HUES6 (cell line): Measurements from ENCODE around the gene ARID4B.

Experiments
- H3K27ac ChIP-seq: 2 replicates; pipeline ENCODE4 v1.7.0; 2013; ENCODE audit warnings: low read depth, mild to moderate bottlenecking, low read length, inconsistent platforms
- H3K27me3 ChIP-seq: 2 replicates; pipeline ENCODE4 v1.6.1; 2013; ENCODE audit warnings: low read length; ENCODE audit not compliant: control insufficient read depth, insufficient read depth
- H3K36me3 ChIP-seq: 2 replicates; pipeline ENCODE4 v1.6.1; 2013; ENCODE audit warnings: low read length; ENCODE audit not compliant: control insufficient read depth, insufficient read depth
- H3K4me1 ChIP-seq: 2 replicates; pipeline ENCODE4 v1.6.1; 2013; ENCODE audit warnings: low read length; ENCODE audit not compliant: control insufficient read depth, insufficient read depth
- H3K4me3 ChIP-seq: 2 replicates; pipeline ENCODE4 v1.5.1; 2013; ENCODE audit warnings: low read depth, low read length
- H3K9ac ChIP-seq: one replicate; pipeline ENCODE4 v1.6.1; 2013; ENCODE audit warnings: mild to moderate bottlenecking, low read length
- H3K9me3 ChIP-seq: 2 replicates; pipeline ENCODE4 v1.6.1; 2013; ENCODE audit warnings: low read depth, low read length; ENCODE audit not compliant: control insufficient read depth, insufficient read depth

Gene ARID4B

DNA sequence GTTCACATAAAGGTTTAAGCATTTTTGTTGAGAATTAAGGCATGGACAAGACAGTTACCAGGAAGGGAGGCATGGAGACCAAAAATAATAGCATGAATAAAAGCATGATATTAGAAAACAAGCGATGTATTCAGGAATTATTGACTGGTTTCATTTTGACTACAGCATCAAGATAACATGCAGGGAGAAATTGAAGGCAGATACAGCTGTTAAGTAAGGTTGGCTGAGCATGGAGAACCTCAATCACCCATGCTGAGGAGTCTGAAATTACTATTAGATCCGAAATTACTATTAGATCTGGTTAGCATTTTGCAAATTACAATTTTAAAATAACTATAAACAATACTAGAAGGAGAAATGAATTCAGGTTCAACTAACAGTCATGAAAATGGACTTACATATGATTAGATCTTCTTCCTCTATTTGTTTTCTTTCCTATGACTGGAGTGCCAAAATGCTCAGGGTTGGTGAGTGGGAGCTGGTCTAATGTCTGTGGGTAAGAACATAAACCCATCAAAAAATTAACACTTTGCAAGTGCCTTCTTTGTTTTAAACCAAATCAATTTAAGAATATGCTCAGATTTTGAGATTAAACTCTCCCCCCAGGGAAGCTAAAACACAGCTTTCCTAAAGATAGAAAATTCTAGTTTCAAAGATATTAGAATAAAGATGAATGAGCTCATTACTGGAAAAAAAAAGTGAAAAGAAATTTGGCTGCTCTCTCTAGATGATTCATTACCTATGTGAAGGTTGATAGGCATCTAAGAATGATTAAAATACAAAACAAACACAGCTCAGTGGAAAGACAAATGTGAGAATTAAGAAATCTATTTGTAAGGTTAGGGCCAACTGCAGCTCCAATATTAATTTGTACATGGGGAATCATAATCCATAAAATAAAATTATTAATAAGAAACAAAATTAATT, 81.7 kb downstream of the ARID4B start:
- Histone ChIP-seq H3K4me1 (no peaks in the 10 kb centered on the region), H3K9me3 (no peaks in the 10 kb centered on the region), H3K4me3 (no peak overlapping the region), H3K9ac (no peak overlapping the region), H3K27me3 (no peaks in the 10 kb centered on the region), H3K27ac (no peak overlapping the region), H3K36me3 (peaks cover 24% of the 10 kb centered on the region)

DNA sequence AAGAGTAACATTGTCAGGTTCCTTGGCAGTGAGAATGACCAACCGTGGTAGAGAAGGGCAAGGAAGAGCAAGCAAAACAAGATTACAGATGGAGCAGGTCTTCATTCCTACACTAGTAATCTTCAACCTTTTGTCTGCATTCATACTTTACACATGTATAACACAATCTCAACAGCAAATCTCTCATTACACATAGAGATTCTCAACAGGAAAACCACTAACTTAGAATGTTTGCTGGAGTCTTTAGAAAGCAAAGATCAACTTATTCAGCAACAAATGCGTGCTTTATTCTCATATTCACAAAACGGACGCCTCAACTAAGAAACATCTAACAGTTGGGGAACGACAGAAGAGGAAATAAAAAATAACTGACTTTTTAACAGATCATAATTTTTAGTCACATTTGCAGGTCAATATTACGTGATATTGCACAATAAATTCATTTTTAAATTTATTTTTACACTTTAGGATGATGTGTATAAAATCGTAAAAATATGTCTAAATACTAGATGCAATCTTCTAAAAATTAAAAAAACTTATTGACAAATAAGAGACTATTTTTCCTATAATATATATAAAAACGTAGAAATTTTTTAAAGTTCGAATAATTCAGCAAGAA, 82.9 kb downstream of the ARID4B start:
- no peak overlapping the region for H3K27ac ChIP-seq
- no peaks in the 10 kb centered on the region for H3K9me3 ChIP-seq
- peaks cover 20% of the 10 kb centered on the region for H3K36me3 ChIP-seq
- H3K9ac ChIP-seq = no peak overlapping the region
- no peak overlapping the region for H3K4me3 ChIP-seq
- H3K27me3 ChIP-seq = no peaks in the 10 kb centered on the region
- no peaks in the 10 kb centered on the region for H3K4me1 ChIP-seq

- Histone ChIP-seq H3K27me3 (no peaks in the 10 kb centered on the region), H3K27ac (no peak overlapping the region), H3K9ac (no peak overlapping the region), H3K36me3 (peaks cover 33% of the 10 kb centered on the region), H3K4me3 (no peak overlapping the region), H3K4me1 (no peaks in the 10 kb centered on the region), H3K9me3 (no peaks in the 10 kb centered on the region)
Measured at GRCh38 chr1:235240960-235241359, 87.0 kb downstream of the ARID4B start.

- Histone ChIP-seq H3K27me3 (no peaks in the 10 kb centered on the region), H3K27ac (no peak overlapping the region; the same call in 1 of the 2 replicates), H3K9ac (no peak overlapping the region), H3K36me3 (peaks cover 33% of the 10 kb centered on the region), H3K9me3 (no peaks in the 10 kb centered on the region), H3K4me3 (no peak overlapping the region), H3K4me1 (no peaks in the 10 kb centered on the region)
Measured at GRCh38 chr1:235239851-235240250, 88.1 kb downstream of the ARID4B start.

DNA sequence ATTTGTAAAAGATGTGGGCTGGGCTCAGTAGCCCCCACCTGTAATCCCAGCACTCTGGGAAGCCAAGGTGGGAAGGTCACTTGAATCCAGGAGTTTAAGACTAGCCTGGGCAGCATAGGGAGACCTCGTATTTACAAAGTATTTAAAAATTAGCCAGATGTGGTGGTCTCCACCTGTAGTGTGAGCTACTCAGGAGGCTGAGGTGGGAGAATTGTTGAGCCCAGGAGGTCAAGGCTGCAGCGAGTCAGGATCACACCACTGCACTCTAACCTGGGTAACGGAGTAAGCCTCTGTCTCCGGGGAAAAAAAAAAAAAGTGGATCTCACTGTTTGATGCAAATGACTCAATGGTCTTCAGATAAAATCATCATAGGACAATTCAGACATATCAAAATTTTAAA, 89.4 kb downstream of the ARID4B start:
- Histone ChIP-seq H3K36me3 (peaks cover 40% of the 10 kb centered on the region), H3K27me3 (no peaks in the 10 kb centered on the region), H3K4me1 (no peaks in the 10 kb centered on the region), H3K9me3 (no peaks in the 10 kb centered on the region), H3K27ac (no peak overlapping the region), H3K4me3 (no peak overlapping the region), H3K9ac (no peak overlapping the region)

- H3K27me3 ChIP-seq = no peaks in the 10 kb centered on the region
- H3K36me3 ChIP-seq = peaks cover 45% of the 10 kb centered on the region
- no peaks in the 10 kb centered on the region for H3K4me1 ChIP-seq
- no peak overlapping the region for H3K9ac ChIP-seq
- no peak overlapping the region for H3K27ac ChIP-seq
- no peak overlapping the region for H3K4me3 ChIP-seq
- H3K9me3 ChIP-seq = no peaks in the 10 kb centered on the region
Measured at GRCh38 chr1:235236128-235236527, 91.9 kb downstream of the ARID4B start.

GRCh38 chr1:235229868-235230267, 98.1 kb downstream of the ARID4B start:
- Histone ChIP-seq H3K27ac (no peak overlapping the region), H3K9me3 (no peaks in the 10 kb centered on the region), H3K4me1 (no peaks in the 10 kb centered on the region), H3K27me3 (no peaks in the 10 kb centered on the region), H3K4me3 (no peak overlapping the region), H3K9ac (no peak overlapping the region), H3K36me3 (peaks cover 53% of the 10 kb centered on the region)

- peaks cover 60% of the 10 kb centered on the region for H3K36me3 ChIP-seq
- no peaks in the 10 kb centered on the region for H3K9me3 ChIP-seq
- no peaks in the 10 kb centered on the region for H3K27me3 ChIP-seq
- no peak overlapping the region for H3K4me3 ChIP-seq
- no peak overlapping the region for H3K9ac ChIP-seq
- no peaks in the 10 kb centered on the region for H3K4me1 ChIP-seq
- H3K27ac ChIP-seq = no peak overlapping the region
Measured at GRCh38 chr1:235227414-235227813, 100.6 kb downstream of the ARID4B start.

DNA sequence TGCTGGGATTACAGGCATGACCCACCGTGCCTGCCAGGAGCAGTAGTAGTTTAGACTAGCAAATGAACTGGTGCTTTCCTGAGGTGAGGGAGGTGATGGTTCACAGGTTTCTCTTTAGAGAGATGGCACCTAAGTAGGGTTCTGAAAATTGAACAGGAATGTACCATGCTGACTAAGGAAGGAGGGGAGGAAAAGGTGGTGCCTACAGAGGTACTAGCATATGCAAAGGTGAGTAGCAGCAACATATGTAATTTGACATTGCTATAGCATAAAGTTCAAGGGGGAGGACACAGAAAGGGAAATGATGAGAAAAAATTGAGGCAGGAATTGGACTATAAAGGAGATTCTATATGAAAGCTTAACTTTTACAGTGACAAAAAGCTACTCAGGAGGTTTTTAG, 101.0 kb downstream of the ARID4B start:
- no peaks in the 10 kb centered on the region for H3K9me3 ChIP-seq
- no peaks in the 10 kb centered on the region for H3K4me1 ChIP-seq
- no peak overlapping the region for H3K4me3 ChIP-seq
- H3K27me3 ChIP-seq = no peaks in the 10 kb centered on the region
- H3K36me3 ChIP-seq = peaks cover 65% of the 10 kb centered on the region
- no peak overlapping the region for H3K9ac ChIP-seq
- H3K27ac ChIP-seq = no peak overlapping the region

GRCh38 chr1:235225299-235225698, 102.7 kb downstream of the ARID4B start:
- peaks cover 69% of the 10 kb centered on the region for H3K36me3 ChIP-seq
- no peaks in the 10 kb centered on the region for H3K4me1 ChIP-seq
- H3K4me3 ChIP-seq = no peak overlapping the region
- H3K9me3 ChIP-seq = no peaks in the 10 kb centered on the region
- no peak overlapping the region for H3K27ac ChIP-seq
- no peak overlapping the region for H3K9ac ChIP-seq
- no peaks in the 10 kb centered on the region for H3K27me3 ChIP-seq

DNA sequence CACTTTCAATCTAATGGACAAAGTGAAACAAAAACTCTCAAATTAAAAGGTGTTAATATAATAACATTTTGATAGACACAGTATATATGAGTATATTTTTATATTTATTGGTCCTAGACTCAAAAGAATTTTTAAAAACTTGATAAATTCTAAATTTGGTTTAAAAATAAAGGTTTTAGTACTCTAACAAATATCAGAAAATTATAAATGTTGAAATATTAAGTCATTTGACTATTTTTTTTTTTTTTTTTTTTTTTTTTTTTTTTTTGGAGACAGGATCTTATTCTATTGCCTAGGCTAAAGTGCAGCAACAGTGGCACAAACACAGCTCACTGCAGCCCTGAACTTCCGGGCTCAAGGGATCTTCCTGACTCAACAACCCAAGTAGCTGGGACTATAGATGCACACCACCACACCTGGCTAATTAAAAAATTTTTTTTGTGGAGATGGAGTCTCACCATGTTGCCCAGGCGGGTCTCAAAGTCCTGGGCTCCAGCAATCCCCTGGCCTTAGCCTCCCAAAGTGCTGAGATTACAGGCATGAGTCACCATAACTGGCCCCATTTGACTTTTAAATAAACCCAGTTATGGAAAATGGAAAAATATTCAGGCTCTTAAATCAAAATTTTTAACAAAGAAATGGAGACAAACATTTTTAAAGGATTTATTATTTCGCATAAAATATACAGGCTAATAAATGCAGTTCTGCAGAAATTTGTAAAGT, 106.2 kb downstream of the ARID4B start:
- Histone ChIP-seq H3K4me1 (no peaks in the 10 kb centered on the region), H3K36me3 (peaks cover 45% of the 10 kb centered on the region), H3K9me3 (no peaks in the 10 kb centered on the region), H3K27me3 (no peaks in the 10 kb centered on the region), H3K9ac (no peak overlapping the region), H3K27ac (no peak overlapping the region; the same call in 1 of the 2 replicates), H3K4me3 (no peak overlapping the region)
